Measurements from ENCODE around the gene UBE2I. TPM values are rescaled to one million over a fixed set of nuclear protein-coding genes. Genes with fewer than 3 reads are reported as not detected.

The UBE2I gene
- total and polyA plus RNA-seq, 2 of the 4 experiments (the other 2 are of a cell fraction): 30.8 to 140 TPM

DNA sequence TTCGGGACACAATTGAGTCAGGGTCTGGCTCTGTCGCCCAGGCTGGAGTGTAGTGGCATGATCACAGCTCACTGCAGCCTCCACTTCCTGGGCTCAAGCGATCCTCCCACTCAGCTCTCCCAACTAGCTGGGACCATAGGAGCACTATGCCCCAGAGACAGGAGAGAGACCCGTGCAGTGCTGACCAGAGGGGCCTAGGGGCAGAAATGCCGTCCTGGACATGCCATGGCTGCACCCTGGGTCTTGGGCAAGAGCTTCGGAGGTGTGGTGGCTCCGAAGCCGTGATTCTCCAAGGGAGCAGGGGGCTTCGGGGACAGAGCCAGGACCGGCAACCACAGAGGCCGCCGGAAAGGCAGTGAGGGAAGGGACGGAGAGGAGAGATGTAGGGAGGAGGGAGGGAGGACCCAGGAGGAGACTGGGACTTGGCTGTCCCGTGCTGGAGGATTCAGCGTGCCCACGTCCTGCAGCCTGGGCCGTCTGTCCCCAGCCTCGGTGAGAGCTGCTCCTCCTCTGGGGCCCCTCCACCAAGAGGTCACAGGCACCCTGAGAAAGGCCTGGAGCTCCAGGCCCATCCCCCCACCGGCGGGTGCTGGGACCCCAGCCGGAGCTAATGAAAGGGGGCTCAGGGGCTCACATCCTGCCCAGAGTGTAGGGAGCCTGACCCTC is 31.7 kb upstream of the UBE2I start:
- H3K4me1 ChIP-seq (ENCODE audit: control insufficient read depth, insufficient read depth, low read length): no peaks in the 10 kb centered on the region
- no peak overlapping the region for H3K14ac ChIP-seq (replicated peaks; ENCODE audit: low read depth, low read length)
- 31% methylated on average over 8 of the region's 21 CpGs; no CpG with 5 or more reads in 1 of the 2 experiments for WGBS, 2 experiments (ENCODE audit: extremely low coverage in 2 of 2, insufficient read length in 1 of 2)
- dilution Hi-C loops (cut with HindIII; ENCODE audit: low sequenced_read_pairs, unreplicated experiment): no loop called here
- no peak overlapping the region for H3K27ac ChIP-seq (ENCODE audit: insufficient read depth, low read length)
- no peak overlapping the region for H4K91ac ChIP-seq (ENCODE audit: insufficient read depth, low read depth, low read length)
- H3K23ac ChIP-seq (ENCODE audit: low read depth, low read length): no peak overlapping the region
- no peak for ATAC-seq (ENCODE audit: low read depth)
- H3K27me3 ChIP-seq (ENCODE audit: control insufficient read depth, insufficient read depth, low read length): peaks cover 57% of the 10 kb centered on the region
- H2BK120ac ChIP-seq (ENCODE audit: low read depth, low read length): no peak overlapping the region
- H3K4ac ChIP-seq (ENCODE audit: low read depth, low read length): no peak overlapping the region
- BruUV-seq (replicated peaks): no TSS peak
- H3K4me2 ChIP-seq (ENCODE audit: low read depth, low read length): no peak overlapping the region
- no peak overlapping the region for H2AK5ac ChIP-seq (ENCODE audit: low read depth, low read length)
- no peaks in the 10 kb centered on the region for H3K9me1 ChIP-seq (ENCODE audit: insufficient read depth, low read length)
- no peaks in the 10 kb centered on the region for H3K79me1 ChIP-seq (ENCODE audit: low read depth in 1 of 2, low read length in 2 of 2)
- H2BK15ac ChIP-seq (ENCODE audit: low read depth, low read length): no peak overlapping the region
- no peak overlapping the region for H3K4me3 ChIP-seq (ENCODE audit: insufficient read depth, low read depth, low read length)
- POLR2A ChIA-PET (ENCODE audit: unreplicated experiment): no interaction called here
- no peak overlapping the region for H4K8ac ChIP-seq (ENCODE audit: low read depth in 2 of 2, low read length in 2 of 2)
- no peak overlapping the region for H3K56ac ChIP-seq (ENCODE audit: extremely low read depth, insufficient read depth, low read length)
- H3K36me3 ChIP-seq (ENCODE audit: control insufficient read depth, insufficient read depth, low read length): no peaks in the 10 kb centered on the region
- TF ChIP-seq SMC3 (IDR thresholded peaks at IDR 0.05; ENCODE audit: low read depth, low read length) (no peak), RAD21 (IDR thresholded peaks at IDR 0.05; ENCODE audit: low read length) (no peak), FOS (IDR thresholded peaks at IDR 0.05; ENCODE audit: low read depth, low read length) (no peak), POLR2A (IDR thresholded peaks at IDR 0.05; ENCODE audit: low read depth, low read length) (no peak), MAFK (IDR thresholded peaks at IDR 0.05; ENCODE audit: low read depth, low read length) (no peak), NFE2L2 (IDR thresholded peaks at IDR 0.05; ENCODE audit: low read depth, low read length) (no peak), MAZ (IDR thresholded peaks at IDR 0.05; ENCODE audit: borderline replicate concordance, low read depth, low read length) (no peak), BHLHE40 (IDR thresholded peaks at IDR 0.05; ENCODE audit: low read depth, low read length) (no peak), MXI1 (IDR thresholded peaks at IDR 0.05; ENCODE audit: borderline replicate concordance, low read depth, low read length) (no peak), RCOR1 (IDR thresholded peaks at IDR 0.05; ENCODE audit: insufficient replicate concordance, low read length) (no peak), RFX5 (IDR thresholded peaks at IDR 0.05; ENCODE audit: low read depth, low read length) (no peak), CHD1 (IDR thresholded peaks at IDR 0.05; ENCODE audit: low read depth, low read length) (no peak), CEBPB (IDR thresholded peaks at IDR 0.05; ENCODE audit: low read depth, low read length) (no peak)
- TF ChIP-seq, protein P1, sequence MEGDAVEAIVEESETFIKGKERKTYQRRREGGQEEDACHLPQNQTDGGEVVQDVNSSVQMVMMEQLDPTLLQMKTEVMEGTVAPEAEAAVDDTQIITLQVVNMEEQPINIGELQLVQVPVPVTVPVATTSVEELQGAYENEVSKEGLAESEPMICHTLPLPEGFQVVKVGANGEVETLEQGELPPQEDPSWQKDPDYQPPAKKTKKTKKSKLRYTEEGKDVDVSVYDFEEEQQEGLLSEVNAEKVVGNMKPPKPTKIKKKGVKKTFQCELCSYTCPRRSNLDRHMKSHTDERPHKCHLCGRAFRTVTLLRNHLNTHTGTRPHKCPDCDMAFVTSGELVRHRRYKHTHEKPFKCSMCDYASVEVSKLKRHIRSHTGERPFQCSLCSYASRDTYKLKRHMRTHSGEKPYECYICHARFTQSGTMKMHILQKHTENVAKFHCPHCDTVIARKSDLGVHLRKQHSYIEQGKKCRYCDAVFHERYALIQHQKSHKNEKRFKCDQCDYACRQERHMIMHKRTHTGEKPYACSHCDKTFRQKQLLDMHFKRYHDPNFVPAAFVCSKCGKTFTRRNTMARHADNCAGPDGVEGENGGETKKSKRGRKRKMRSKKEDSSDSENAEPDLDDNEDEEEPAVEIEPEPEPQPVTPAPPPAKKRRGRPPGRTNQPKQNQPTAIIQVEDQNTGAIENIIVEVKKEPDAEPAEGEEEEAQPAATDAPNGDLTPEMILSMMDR (conservative IDR thresholded peaks at IDR 0.05; ENCODE audit: low read depth, low read length): no peak
- TF ChIP-seq, protein P2, sequence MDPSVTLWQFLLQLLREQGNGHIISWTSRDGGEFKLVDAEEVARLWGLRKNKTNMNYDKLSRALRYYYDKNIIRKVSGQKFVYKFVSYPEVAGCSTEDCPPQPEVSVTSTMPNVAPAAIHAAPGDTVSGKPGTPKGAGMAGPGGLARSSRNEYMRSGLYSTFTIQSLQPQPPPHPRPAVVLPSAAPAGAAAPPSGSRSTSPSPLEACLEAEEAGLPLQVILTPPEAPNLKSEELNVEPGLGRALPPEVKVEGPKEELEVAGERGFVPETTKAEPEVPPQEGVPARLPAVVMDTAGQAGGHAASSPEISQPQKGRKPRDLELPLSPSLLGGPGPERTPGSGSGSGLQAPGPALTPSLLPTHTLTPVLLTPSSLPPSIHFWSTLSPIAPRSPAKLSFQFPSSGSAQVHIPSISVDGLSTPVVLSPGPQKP (IDR thresholded peaks at IDR 0.05; ENCODE audit: borderline replicate concordance, low read depth, low read length): no peak
- TF ChIP-seq, protein P3, sequence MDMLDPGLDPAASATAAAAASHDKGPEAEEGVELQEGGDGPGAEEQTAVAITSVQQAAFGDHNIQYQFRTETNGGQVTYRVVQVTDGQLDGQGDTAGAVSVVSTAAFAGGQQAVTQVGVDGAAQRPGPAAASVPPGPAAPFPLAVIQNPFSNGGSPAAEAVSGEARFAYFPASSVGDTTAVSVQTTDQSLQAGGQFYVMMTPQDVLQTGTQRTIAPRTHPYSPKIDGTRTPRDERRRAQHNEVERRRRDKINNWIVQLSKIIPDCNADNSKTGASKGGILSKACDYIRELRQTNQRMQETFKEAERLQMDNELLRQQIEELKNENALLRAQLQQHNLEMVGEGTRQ (IDR thresholded peaks at IDR 0.05; ENCODE audit: low read depth, low read length): no peak
- no peak for DNase-seq
- CTCF ChIA-PET: no interaction called here
- no peak overlapping the region for H2AFZ ChIP-seq (replicated peaks; ENCODE audit: low read length, poor library complexity)
- in situ Hi-C loops (cut with MboI; ENCODE audit: low sequenced_read_pairs): no loop called here
- no peak overlapping the region for H3K9ac ChIP-seq (ENCODE audit: low read depth, low read length)
- intact Hi-C loops (cut with micrococcal nuclease): no loop called here
- H2BK5ac ChIP-seq (ENCODE audit: low read depth, low read length, poor library complexity, severe bottlenecking): no peak overlapping the region
- H3K18ac ChIP-seq (ENCODE audit: low read depth, low read length): no peak overlapping the region
- no peak overlapping the region for H4K5ac ChIP-seq (ENCODE audit: low read depth, low read length)
- H2AK9ac ChIP-seq (replicated peaks; ENCODE audit: low read depth, low read length, poor library complexity): no peak overlapping the region
- peaks cover 2% of the 10 kb centered on the region; the same call in 1 of the 2 replicates for H3K9me3 ChIP-seq (ENCODE audit: control insufficient read depth, insufficient read depth, low read length)
- no peak overlapping the region for H2BK20ac ChIP-seq (ENCODE audit: low read depth, low read length)
- no peaks in the 10 kb centered on the region for H4K20me1 ChIP-seq (ENCODE audit: insufficient read depth, low read length)
